Epithelial cell of proximal tubule (primary cell): ENCODE measurements around the gene FLYWCH2. TPM values are rescaled to one million over a fixed set of nuclear protein-coding genes. Genes with fewer than 3 reads are reported as not detected.
"Not testable (repeated sequence)": the region's sequence is repeated elsewhere in the genome, so short reads cannot be mapped to it uniquely, and the experiment has no call there.

Source experiments
- DNase-seq: peaks from one replicate; pipeline ENCODE4 v3.0.0-alpha.2; 2011; ENCODE audit warnings: low read depth
- H3K4me3 ChIP-seq: 2 replicates; pipeline ENCODE4 v1.5.1; 2011; ENCODE audit warnings: low read depth, mild to moderate bottlenecking, low read length
- total RNA-seq: library from RNA; depleted of rRNA; stranded (reverse); fragments of >200 nt; gene quantifications from 2 replicates; pipeline ENCODE4 v1.2.3, GENCODE V29; 2015
- TF ChIP-seq, protein P1 (sequence below): conservative IDR thresholded peaks from 2 replicates; pipeline ENCODE4 v1.5.1; 2012; ENCODE audit warnings: low read depth, mild to moderate bottlenecking, low read length

The FLYWCH2 gene
- total RNA-seq, 1 donor from 2014 or later: 49.6 TPM

- no peak for DNase-seq
- no peak overlapping the region for H3K4me3 ChIP-seq
- TF ChIP-seq, protein P1, sequence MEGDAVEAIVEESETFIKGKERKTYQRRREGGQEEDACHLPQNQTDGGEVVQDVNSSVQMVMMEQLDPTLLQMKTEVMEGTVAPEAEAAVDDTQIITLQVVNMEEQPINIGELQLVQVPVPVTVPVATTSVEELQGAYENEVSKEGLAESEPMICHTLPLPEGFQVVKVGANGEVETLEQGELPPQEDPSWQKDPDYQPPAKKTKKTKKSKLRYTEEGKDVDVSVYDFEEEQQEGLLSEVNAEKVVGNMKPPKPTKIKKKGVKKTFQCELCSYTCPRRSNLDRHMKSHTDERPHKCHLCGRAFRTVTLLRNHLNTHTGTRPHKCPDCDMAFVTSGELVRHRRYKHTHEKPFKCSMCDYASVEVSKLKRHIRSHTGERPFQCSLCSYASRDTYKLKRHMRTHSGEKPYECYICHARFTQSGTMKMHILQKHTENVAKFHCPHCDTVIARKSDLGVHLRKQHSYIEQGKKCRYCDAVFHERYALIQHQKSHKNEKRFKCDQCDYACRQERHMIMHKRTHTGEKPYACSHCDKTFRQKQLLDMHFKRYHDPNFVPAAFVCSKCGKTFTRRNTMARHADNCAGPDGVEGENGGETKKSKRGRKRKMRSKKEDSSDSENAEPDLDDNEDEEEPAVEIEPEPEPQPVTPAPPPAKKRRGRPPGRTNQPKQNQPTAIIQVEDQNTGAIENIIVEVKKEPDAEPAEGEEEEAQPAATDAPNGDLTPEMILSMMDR: no peak
Observed at GRCh38 chr16:2934450-2934849, 51.4 kb downstream of the FLYWCH2 start.

DNA sequence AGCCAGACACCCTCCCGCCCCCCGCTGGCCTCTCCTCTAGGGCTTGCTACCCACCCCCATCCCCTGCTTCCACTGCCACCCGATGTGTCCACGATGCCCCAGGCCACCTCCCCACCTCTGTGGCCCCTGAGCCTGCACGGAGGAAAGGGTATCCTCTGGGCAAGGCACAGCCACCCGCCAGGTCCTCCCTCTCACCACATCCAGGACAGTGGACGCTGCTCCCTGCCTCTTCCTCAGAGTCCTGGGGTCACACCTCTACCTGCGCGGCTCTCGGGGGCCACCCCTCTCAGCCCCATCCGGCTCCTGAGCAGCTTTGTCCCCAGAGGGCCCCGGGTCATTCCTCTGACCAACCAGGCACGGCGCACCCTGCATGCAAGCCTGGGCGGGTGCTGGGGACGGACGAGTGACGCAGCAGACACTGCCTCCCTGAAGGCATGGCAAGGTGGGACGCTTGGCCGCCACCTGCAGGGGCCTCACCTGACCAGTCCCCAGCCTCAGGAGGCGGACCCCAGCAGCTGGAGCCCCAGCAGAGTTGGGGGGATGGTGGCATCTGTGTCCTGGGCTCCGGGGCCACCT lies 53.5 kb downstream of the FLYWCH2 start:
- no peak for DNase-seq
- H3K4me3 ChIP-seq: no peak overlapping the region
- TF ChIP-seq, protein P1: no peak

DNA sequence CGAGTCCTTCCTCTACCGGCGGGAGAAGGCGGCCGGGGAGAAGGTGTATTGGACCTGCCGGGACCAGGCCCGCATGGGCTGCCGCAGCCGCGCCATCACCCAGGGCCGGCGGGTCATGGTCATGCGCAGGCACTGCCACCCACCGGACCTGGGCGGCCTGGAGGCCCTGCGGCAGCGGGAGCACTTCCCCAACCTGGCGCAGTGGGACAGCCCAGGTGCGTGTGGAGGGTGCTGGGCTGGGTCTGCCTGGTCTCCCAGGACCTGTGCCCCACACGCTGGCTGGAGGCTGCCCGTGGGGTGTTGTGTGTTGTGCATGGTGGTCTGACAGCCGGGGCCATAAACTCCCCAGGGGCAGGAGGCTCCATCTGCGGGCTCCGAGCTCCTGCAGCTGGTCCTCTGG lies 54.2 kb downstream of the FLYWCH2 start:
- H3K4me3 ChIP-seq: no peak overlapping the region
- DNase-seq: no peak
- TF ChIP-seq, protein P1: no peak

GRCh38 chr16:2938206-2938605 lies 55.2 kb downstream of the FLYWCH2 start:
- no peak overlapping the region for H3K4me3 ChIP-seq
- no peak for DNase-seq
- TF ChIP-seq, protein P1: no peak

GRCh38 chr16:2939968-2940367 lies 57.0 kb downstream of the FLYWCH2 start:
- no peak overlapping the region for H3K4me3 ChIP-seq
- no peak for DNase-seq
- TF ChIP-seq, protein P1: no peak

DNA sequence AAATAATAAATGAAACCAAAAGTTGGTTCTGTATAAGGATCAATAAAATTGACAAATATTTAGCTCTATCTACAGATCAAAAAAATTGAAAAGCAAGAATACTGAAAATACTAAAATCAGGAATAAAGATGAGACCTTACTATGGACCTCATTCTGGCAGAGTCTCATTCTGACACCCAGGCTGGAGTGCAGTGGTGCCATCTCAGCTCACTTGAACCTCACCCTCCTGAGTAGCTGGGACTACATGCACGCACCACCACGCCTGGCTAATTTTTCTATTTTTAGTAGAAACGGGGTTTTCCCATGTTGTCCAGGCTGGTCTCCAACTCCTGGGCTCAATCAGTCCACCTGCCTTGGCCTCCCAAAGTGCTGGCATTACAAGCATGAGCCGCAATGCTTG lies 59.0 kb downstream of the FLYWCH2 start:
- no peak for DNase-seq
- TF ChIP-seq, protein P1: no peak
- H3K4me3 ChIP-seq: no peak overlapping the region

GRCh38 chr16:2943716-2944115 lies 60.7 kb downstream of the FLYWCH2 start:
- H3K4me3 ChIP-seq, DNase-seq: not testable (repeated sequence)
